GM20000 (cell line): ENCODE measurements around the gene MAL.

ENCODE experiments used
- DNase-seq: peaks from one replicate; pipeline ENCODE4 v3.0.0; 2012; ENCODE audit warnings: low spot score
- CTCF ChIP-seq: IDR thresholded peaks from 2 replicates; pipeline ENCODE4 v1.5.1; 2012; ENCODE audit warnings: mild to moderate bottlenecking, control low read depth; ENCODE audit errors: extremely low read depth, missing control alignments

The MAL gene

GRCh38 chr2:95005726-95006125, 19.8 kb upstream of the MAL start:
- TF ChIP-seq CTCF: no peak
- no peak for DNase-seq

GRCh38 chr2:95006588-95006987, 18.9 kb upstream of the MAL start:
- no peak for TF ChIP-seq CTCF
- no peak for DNase-seq

GRCh38 chr2:95007031-95007609, 18.4 kb upstream of the MAL start:
- no peak for DNase-seq
- no peak for TF ChIP-seq CTCF

- DNase-seq: no peak
- TF ChIP-seq CTCF: no peak
Measured at GRCh38 chr2:95007822-95008221, 17.7 kb upstream of the MAL start.

- no peak for TF ChIP-seq CTCF
- no peak for DNase-seq
Measured at GRCh38 chr2:95008306-95008705, 17.2 kb upstream of the MAL start.

- TF ChIP-seq CTCF: no peak
- no peak for DNase-seq
Measured at GRCh38 chr2:95008996-95009395, 16.5 kb upstream of the MAL start.

GRCh38 chr2:95009412-95009811, 16.1 kb upstream of the MAL start:
- no peak for DNase-seq
- TF ChIP-seq CTCF: no peak

- no peak for TF ChIP-seq CTCF
- no peak for DNase-seq
Measured at GRCh38 chr2:95010126-95010525, 15.4 kb upstream of the MAL start.
